ENCODE results near the gene GNGT2. TPM values are rescaled to one million over a fixed set of nuclear protein-coding genes. Genes with fewer than 3 reads are reported as not detected.

The GNGT2 gene
- 10 to 100 TPM; 40.3 to 41.3 TPM for total RNA-seq

GRCh38 chr17:49210158-49211029 is at the start of gene GNGT2, which contains the start of gene ABI3:
Gene GNGT2, minus strand, starts transcription at chr17:49210574. Its CDS starts 3,152 bp downstream, at chr17:49207422.
Gene ABI3, plus strand, starts transcription at chr17:49210707. Its CDS starts 18 bp downstream, at chr17:49210725.
- Mint-ChIP-seq H3K27me3 (ENCODE audit: low read depth) (no peaks in the 10 kb centered on the region), H3K4me3 (peak within 1 kb of the TSS; percentile 85), H3K4me1 (ENCODE audit: low read depth) (peaks cover 58% of the 10 kb centered on the region), H3K27ac (peak within 1 kb of the TSS; percentile 94), H3K9me3 (no peaks in the 10 kb centered on the region), H3K36me3 (ENCODE audit: low read depth) (peaks cover 13% of the 10 kb centered on the region)
- intact Hi-C loops (cut with micrococcal nuclease), result loop anchor here (1.0 to 2.0 kb wide), 2 partner anchors 16 to 18 kb away; no protein-coding TSS in a partner anchor
- DNase-seq, result peak; percentile 88
- CTCF ChIA-PET, result interaction anchor here (2.4 to 3.8 kb wide), 2 partner anchors 11 to 31 kb away, joined by 6 to 19 read pairs; no protein-coding TSS in a partner anchor

- Mint-ChIP-seq H3K27ac (no peak overlapping the region), H3K4me1 (ENCODE audit: low read depth) (peaks cover 13% of the 10 kb centered on the region), H3K9me3 (no peaks in the 10 kb centered on the region), H3K36me3 (ENCODE audit: low read depth) (no peaks in the 10 kb centered on the region), H3K27me3 (ENCODE audit: low read depth) (no peaks in the 10 kb centered on the region), H3K4me3 (peak overlapping the region; percentile 78)
- no peak for DNase-seq
- intact Hi-C loops (cut with micrococcal nuclease), result no loop called here
- CTCF ChIA-PET, result interaction anchor here (0.7 to 3.3 kb wide), 4 partner anchors 31 to 128 kb away, joined by 3 to 9 read pairs (median 4); no protein-coding TSS in a partner anchor
Measured at GRCh38 chr17:49259663-49260010, 49.3 kb upstream of the GNGT2 start.

- H3K9me3 Mint-ChIP-seq, result no peaks in the 10 kb centered on the region
- CTCF ChIA-PET, result interaction anchor here (0.6 to 3.3 kb wide), 6 partner anchors 31 to 440 kb away, joined by 3 to 9 read pairs (median 3); no protein-coding TSS in a partner anchor
- no peak for DNase-seq
- no peaks in the 10 kb centered on the region for H3K36me3 Mint-ChIP-seq (ENCODE audit: low read depth)
- no peaks in the 10 kb centered on the region for H3K27me3 Mint-ChIP-seq (ENCODE audit: low read depth)
- H3K4me3 Mint-ChIP-seq, result no peak overlapping the region
- H3K4me1 Mint-ChIP-seq (ENCODE audit: low read depth), result peaks cover 13% of the 10 kb centered on the region
- intact Hi-C loops (cut with micrococcal nuclease), result no loop called here
- no peak overlapping the region for H3K27ac Mint-ChIP-seq
Measured at GRCh38 chr17:49258394-49258793, 48.0 kb upstream of the GNGT2 start.

- no peaks in the 10 kb centered on the region for H3K27me3 Mint-ChIP-seq (ENCODE audit: low read depth)
- H3K27ac Mint-ChIP-seq, result no peak overlapping the region
- no peaks in the 10 kb centered on the region for H3K36me3 Mint-ChIP-seq (ENCODE audit: low read depth)
- H3K4me1 Mint-ChIP-seq (ENCODE audit: low read depth), result peaks cover 8% of the 10 kb centered on the region
- DNase-seq, result no peak
- CTCF ChIA-PET, result interaction anchor here (1.0 kb wide), 1 partner anchor 12 kb away, joined by 3 read pairs; no protein-coding TSS in a partner anchor
- intact Hi-C loops (cut with micrococcal nuclease), result no loop called here
- H3K4me3 Mint-ChIP-seq, result no peak overlapping the region
- H3K9me3 Mint-ChIP-seq, result no peaks in the 10 kb centered on the region
Measured at GRCh38 chr17:49255125-49255524, 44.8 kb upstream of the GNGT2 start.

- Mint-ChIP-seq H3K4me3 (no peak overlapping the region), H3K4me1 (ENCODE audit: low read depth) (no peaks in the 10 kb centered on the region), H3K27me3 (ENCODE audit: low read depth) (no peaks in the 10 kb centered on the region), H3K36me3 (ENCODE audit: low read depth) (no peaks in the 10 kb centered on the region), H3K27ac (no peak overlapping the region), H3K9me3 (no peaks in the 10 kb centered on the region)
- no peak for DNase-seq
- CTCF ChIA-PET, result interaction anchor here (0.6 to 1.2 kb wide), 2 partner anchors 74 to 93 kb away, joined by 4 to 5 read pairs; no protein-coding TSS in a partner anchor
- intact Hi-C loops (cut with micrococcal nuclease), result no loop called here
Measured at GRCh38 chr17:49254066-49254465, 43.7 kb upstream of the GNGT2 start.

GRCh38 chr17:49252148-49252695 is 41.8 kb upstream of the GNGT2 start:
- Mint-ChIP-seq H3K27ac (no peak overlapping the region), H3K9me3 (no peaks in the 10 kb centered on the region), H3K4me1 (ENCODE audit: low read depth) (no peaks in the 10 kb centered on the region), H3K27me3 (ENCODE audit: low read depth) (peaks cover 4% of the 10 kb centered on the region), H3K36me3 (ENCODE audit: low read depth) (no peaks in the 10 kb centered on the region), H3K4me3 (no peak overlapping the region)
- CTCF ChIA-PET, result no interaction called here
- no peak for DNase-seq
- intact Hi-C loops (cut with micrococcal nuclease), result no loop called here

GRCh38 chr17:49249890-49250522 is 39.6 kb upstream of the GNGT2 start:
- Mint-ChIP-seq H3K9me3 (no peaks in the 10 kb centered on the region), H3K27me3 (ENCODE audit: low read depth) (peaks cover 7% of the 10 kb centered on the region), H3K27ac (no peak overlapping the region), H3K4me1 (ENCODE audit: low read depth) (no peaks in the 10 kb centered on the region), H3K36me3 (ENCODE audit: low read depth) (no peaks in the 10 kb centered on the region), H3K4me3 (no peak overlapping the region)
- no peak for DNase-seq
- intact Hi-C loops (cut with micrococcal nuclease), result no loop called here
- CTCF ChIA-PET, result no interaction called here

GRCh38 chr17:49249292-49249794 is 39.0 kb upstream of the GNGT2 start:
- no peak overlapping the region for H3K4me3 Mint-ChIP-seq
- intact Hi-C loops (cut with micrococcal nuclease), result no loop called here
- CTCF ChIA-PET, result interaction anchor here (0.7 kb wide), 1 partner anchor 102 kb away, joined by 8 read pairs; no protein-coding TSS in a partner anchor

GRCh38 chr17:49247944-49248343 is 37.6 kb upstream of the GNGT2 start:
- DNase-seq, result no peak
- Mint-ChIP-seq H3K27me3 (ENCODE audit: low read depth) (peaks cover 7% of the 10 kb centered on the region), H3K9me3 (no peaks in the 10 kb centered on the region), H3K4me3 (no peak overlapping the region), H3K27ac (no peak overlapping the region), H3K4me1 (ENCODE audit: low read depth) (no peaks in the 10 kb centered on the region), H3K36me3 (ENCODE audit: low read depth) (no peaks in the 10 kb centered on the region)
- intact Hi-C loops (cut with micrococcal nuclease), result no loop called here
- CTCF ChIA-PET, result no interaction called here

More at GRCh38 chr17:49249292-49249794, 39.0 kb upstream of the GNGT2 start:
- Mint-ChIP-seq H3K27ac (no peak overlapping the region), H3K9me3 (no peaks in the 10 kb centered on the region), H3K27me3 (ENCODE audit: low read depth) (peaks cover 7% of the 10 kb centered on the region), H3K4me1 (ENCODE audit: low read depth) (no peaks in the 10 kb centered on the region), H3K36me3 (ENCODE audit: low read depth) (no peaks in the 10 kb centered on the region)
- DNase-seq, result no peak

- Mint-ChIP-seq H3K4me1 (ENCODE audit: low read depth) (no peaks in the 10 kb centered on the region), H3K27me3 (ENCODE audit: low read depth) (peaks cover 7% of the 10 kb centered on the region), H3K4me3 (no peak overlapping the region), H3K36me3 (ENCODE audit: low read depth) (no peaks in the 10 kb centered on the region), H3K27ac (no peak overlapping the region), H3K9me3 (no peaks in the 10 kb centered on the region)
- DNase-seq, result no peak
- CTCF ChIA-PET, result interaction anchor here (1.1 kb wide), 1 partner anchor 65 kb away, joined by 3 read pairs; no protein-coding TSS in a partner anchor
- intact Hi-C loops (cut with micrococcal nuclease), result no loop called here
Measured at GRCh38 chr17:49244839-49245238, 34.5 kb upstream of the GNGT2 start.

GRCh38 chr17:49242813-49243212 is 32.4 kb upstream of the GNGT2 start:
- H3K4me3 Mint-ChIP-seq, result no peak overlapping the region
- intact Hi-C loops (cut with micrococcal nuclease), result no loop called here
- H3K36me3 Mint-ChIP-seq (ENCODE audit: low read depth), result no peaks in the 10 kb centered on the region
- CTCF ChIA-PET, result no interaction called here
- no peak for DNase-seq
- no peak overlapping the region for H3K27ac Mint-ChIP-seq
- H3K9me3 Mint-ChIP-seq, result no peaks in the 10 kb centered on the region
- H3K4me1 Mint-ChIP-seq (ENCODE audit: low read depth), result no peaks in the 10 kb centered on the region
- peaks cover 4% of the 10 kb centered on the region for H3K27me3 Mint-ChIP-seq (ENCODE audit: low read depth)

All from activated naive CD4-positive, alpha-beta T cell treated with anti-CD3 and anti-CD28 coated beads for 36 hours (primary cell).